Measurements from ENCODE around the gene ZNF236.

- TF ChIP-seq CTCF (conservative IDR thresholded peaks at IDR 0.05; ENCODE audit: low read depth, low read length): no peak
- TF ChIP-seq EZH2 (IDR thresholded peaks at IDR 0.05; ENCODE audit: borderline replicate concordance, low read depth, low read length, poor library complexity, severe bottlenecking): no peak
Measured at GRCh38 chr18:77001041-77001440, 178.7 kb downstream of the ZNF236 start.

Data from A673 (cell line).